HEK293 (cell line): ENCODE measurements around the gene SERPINB13.

Experiments
- CTCF ChIA-PET: fragments of 350-600 bp; formaldehyde crosslinking; extraction: SDS; loops from one replicate; lab custom pipeline; 2021; ENCODE audit warnings: antibody characterized with exemption; lab: Yijun Ruan, JAX
- POLR2A ChIA-PET: fragments of 300-600 bp; formaldehyde crosslinking; extraction: SDS; loops from one replicate; lab custom pipeline; 2020; ENCODE audit warnings: antibody characterized with exemption, inconsistent platforms; lab: Yijun Ruan, JAX
- H3K27ac ChIP-seq: fragments of 200-500 bp; sonication (Bioruptor generic); 2 replicates; pipeline ENCODE4 v1.5.1; 2014; ENCODE audit warnings: low read depth, low read length, control low read depth, inconsistent platforms; ENCODE audit errors: extremely low read depth
- H3K36me3 ChIP-seq, 2 experiments: fragments of 200-500 bp in 1 of 2; sonication (Bioruptor generic) in 1 of 2; 1 replicate in 1 of 2; 2 replicates in 1 of 2; pipeline ENCODE4 v1.5.1; 2014 to 2017; ENCODE audit warnings: inconsistent platforms in 2 of 2, low read length in 2 of 2; ENCODE audit not compliant: control insufficient read depth in 2 of 2, insufficient read depth in 1 of 2
- H3K4me1 ChIP-seq: fragments of 200-500 bp; sonication (Bioruptor generic); 2 replicates; pipeline ENCODE4 v1.5.1; 2014; ENCODE audit warnings: mild to moderate bottlenecking, low read length, inconsistent platforms; ENCODE audit not compliant: control insufficient read depth, insufficient read depth
- H3K4me3 ChIP-seq: 2 replicates; pipeline ENCODE4 v1.5.1; 2011; ENCODE audit warnings: low read depth, mild to moderate bottlenecking, control low read depth, low read length, moderate library complexity
- H3K9me3 ChIP-seq: fragments of 200-500 bp; sonication (Bioruptor generic); 2 replicates; pipeline ENCODE4 v1.5.1; 2014; ENCODE audit warnings: low read depth, low read length, inconsistent platforms; ENCODE audit not compliant: control insufficient read depth, insufficient read depth
- ATF2 ChIP-seq: fragments of 450-650 bp; formaldehyde crosslinking; IDR thresholded peaks from 2 replicates; pipeline ENCODE4 v1.5.1; 2016; ENCODE audit warnings: missing biosample characterization, missing genetic modification characterization, low read depth
- BCL11A ChIP-seq: fragments of 450-650 bp; formaldehyde crosslinking; IDR thresholded peaks from 2 replicates; pipeline ENCODE4 v1.5.1; 2016; ENCODE audit warnings: low read depth, missing biosample characterization, missing genetic modification characterization
- MEIS1 ChIP-seq: sonication (generic); formaldehyde crosslinking; IDR thresholded peaks from 2 replicates; pipeline ENCODE4 v1.8.1; 2022; ENCODE audit warnings: missing genetic modification reagents, mild to moderate bottlenecking, borderline replicate concordance
- SALL2 ChIP-seq: fragments of 450-650 bp; formaldehyde crosslinking; IDR thresholded peaks from 2 replicates; pipeline ENCODE4 v1.5.0; 2017; ENCODE audit warnings: missing biosample characterization, mild to moderate bottlenecking, missing genetic modification characterization, borderline replicate concordance
- SETDB1 ChIP-seq: IDR thresholded peaks from one replicate; pipeline ENCODE4 v1.6.1; 2017; ENCODE audit warnings: mild to moderate bottlenecking, low read length, moderate library complexity, mixed read lengths; ENCODE audit not compliant: insufficient read length
- ZBTB20 ChIP-seq: fragments of 450-650 bp; formaldehyde crosslinking; IDR thresholded peaks from 2 replicates; pipeline ENCODE4 v1.5.1; 2016; ENCODE audit warnings: missing biosample characterization, missing genetic modification characterization
- ZBTB48 ChIP-seq: fragments of 450-650 bp; formaldehyde crosslinking; IDR thresholded peaks from 2 replicates; pipeline ENCODE4 v1.5.1; 2016; ENCODE audit warnings: missing biosample characterization, missing genetic modification characterization
- ZIC2 ChIP-seq: fragments of 450-650 bp; formaldehyde crosslinking; IDR thresholded peaks from 2 replicates; pipeline ENCODE4 v1.5.1; 2016; ENCODE audit warnings: missing biosample characterization, missing genetic modification characterization
- ZNF18 ChIP-seq: fragments of 450-650 bp; formaldehyde crosslinking; IDR thresholded peaks from 2 replicates; pipeline ENCODE4 v1.5.1; 2016; ENCODE audit warnings: missing biosample characterization, missing genetic modification characterization
- ZNF335 ChIP-seq: fragments of 450-650 bp; formaldehyde crosslinking; conservative IDR thresholded peaks from 2 replicates; pipeline ENCODE4 v1.5.1; 2016; ENCODE audit warnings: missing biosample characterization, missing genetic modification characterization
- ZNF350 ChIP-seq: fragments of 450-650 bp; formaldehyde crosslinking; IDR thresholded peaks from 2 replicates; pipeline ENCODE4 v1.5.0; 2017; ENCODE audit warnings: missing biosample characterization, mild to moderate bottlenecking, missing genetic modification characterization
- ZNF473 ChIP-seq: fragments of 450-650 bp; formaldehyde crosslinking; IDR thresholded peaks from 2 replicates; pipeline ENCODE4 v1.5.1; 2017; ENCODE audit warnings: missing biosample characterization, missing genetic modification characterization
- ZNF514 ChIP-seq: fragments of 450-650 bp; formaldehyde crosslinking; IDR thresholded peaks from 2 replicates; pipeline ENCODE4 v1.5.1; 2016; ENCODE audit warnings: missing biosample characterization, missing genetic modification characterization
- ZNF518A ChIP-seq: fragments of 450-650 bp; formaldehyde crosslinking; conservative IDR thresholded peaks from 2 replicates; pipeline ENCODE4 v1.5.1; 2016; ENCODE audit warnings: low read depth, missing biosample characterization, missing genetic modification characterization
- ZNF544 ChIP-seq: fragments of 450-650 bp; formaldehyde crosslinking; IDR thresholded peaks from 2 replicates; pipeline ENCODE4 v1.5.0; 2017; ENCODE audit warnings: missing biosample characterization, missing genetic modification characterization
- ZNF624 ChIP-seq: fragments of 450-650 bp; formaldehyde crosslinking; IDR thresholded peaks from 2 replicates; pipeline ENCODE4 v1.5.1; 2017; ENCODE audit warnings: missing biosample characterization, missing genetic modification characterization
- ZNF677 ChIP-seq: fragments of 450-650 bp; IDR thresholded peaks from 2 replicates; pipeline ENCODE4 v1.5.0; 2018; ENCODE audit warnings: missing biosample characterization, mild to moderate bottlenecking, missing genetic modification characterization, moderate library complexity
- ZSCAN18 ChIP-seq: fragments of 450-650 bp; formaldehyde crosslinking; IDR thresholded peaks from 2 replicates; pipeline ENCODE4 v1.5.1; 2016; ENCODE audit warnings: missing biosample characterization, missing genetic modification characterization

The SERPINB13 gene

GRCh38 chr18:63564561-63564960, 22.6 kb upstream of the SERPINB13 start (continued):
- TF ChIP-seq ZSCAN18 (tag by site-specific recombination) (no peak), ZIC2 (tag by site-specific recombination) (no peak), SETDB1 (no peak), ZNF514 (no peak), ZNF544 (no peak), ATF2 (tag by site-specific recombination) (no peak)

- Histone ChIP-seq H3K4me3 (no peak overlapping the region), H3K9me3 (no peaks in the 10 kb centered on the region), H3K4me1 (no peaks in the 10 kb centered on the region), H3K36me3 (no peaks in the 10 kb centered on the region), H3K27ac (no peak overlapping the region)
- TF ChIP-seq ZBTB48 (no peak), ZBTB20 (no peak), ZNF624 (tag by site-specific recombination) (no peak), BCL11A (tag by site-specific recombination) (no peak), ZNF335 (tag by site-specific recombination) (no peak), MEIS1 (CRISPR knock-in tag) (no peak), ZNF473 (no peak), ZNF677 (tag by site-specific recombination) (no peak), ZNF18 (tag by site-specific recombination) (no peak), ZNF518A (no peak), ZNF350 (no peak), SALL2 (tag by site-specific recombination) (no peak)
- ChIA-PET CTCF (interaction anchor here (0.6 to 10.5 kb wide), 5 partner anchors 11 to 230 kb away, joined by 3 to 88 read pairs (median 4); partner anchors contain the start of gene SERPINB13), POLR2A (no interaction called here)
Measured at GRCh38 chr18:63567276-63567675, 19.9 kb upstream of the SERPINB13 start.
